ENCODE data around the gene MFSD12.

Gene MFSD12

GRCh38 chr19:3505598-3506383, 51.6 kb downstream of the MFSD12 start, which contains the start of gene FZR1:
TSS of gene FZR1 (plus strand) at chr19:3506311. CDS start at chr19:3522990, 16,679 bp downstream.
- DNase-seq, result peak; percentile 100

- DNase-seq, result no peak
Measured at GRCh38 chr19:3504735-3505134, 52.7 kb downstream of the MFSD12 start.

- no peak for DNase-seq
Measured at GRCh38 chr19:3503036-3503572, 54.3 kb downstream of the MFSD12 start.

- no peak for DNase-seq
Measured at GRCh38 chr19:3501780-3502179, 55.6 kb downstream of the MFSD12 start.

GRCh38 chr19:3500429-3501101, 56.8 kb downstream of the MFSD12 start, which contains the start of gene DOHH:
TSS of gene DOHH (minus strand) at chr19:3500674. CDS start at chr19:3496814, 3,860 bp downstream.
- DNase-seq, result peak; percentile 98

GRCh38 chr19:3499738-3500428, 57.5 kb downstream of the MFSD12 start:
- no peak for DNase-seq

GRCh38 chr19:3497757-3498520, 59.4 kb downstream of the MFSD12 start:
- no peak for DNase-seq

GRCh38 chr19:3496392-3497273, 60.8 kb downstream of the MFSD12 start:
- DNase-seq, result no peak

GRCh38 chr19:3494559-3494958, 62.8 kb downstream of the MFSD12 start:
- no peak for DNase-seq

Measured in right hindlimb (tissue), 1 donor.